Endothelial cell of umbilical vein (primary cell): ENCODE measurements around the gene ARL3.

Experiments used
- CTCF ChIP-seq, 2 donors: IDR thresholded peaks; 1 replicate in 1 of 2; 2 replicates in 1 of 2; pipeline ENCODE4 v1.5.1; 2011; ENCODE audit warnings: low read length in 2 of 2, mild to moderate bottlenecking in 2 of 2, moderate library complexity in 2 of 2, control low read depth in 1 of 2, inconsistent platforms in 1 of 2, low read depth in 1 of 2; ENCODE audit not compliant: insufficient read depth in 1 of 2; ENCODE audit errors: extremely low read depth in 1 of 2
- EZH2 ChIP-seq: IDR thresholded peaks from 2 replicates; pipeline ENCODE4 v1.6.1; 2012; ENCODE audit warnings: borderline replicate concordance, low read depth, mild to moderate bottlenecking, moderate library complexity, low read length, inconsistent platforms; ENCODE audit not compliant: severe bottlenecking
- GATA2 ChIP-seq: IDR thresholded peaks from 2 replicates; pipeline ENCODE4 v1.7.0; 2011; ENCODE audit warnings: low read depth, mild to moderate bottlenecking, moderate library complexity, mixed read lengths, low read length; ENCODE audit not compliant: insufficient read length, insufficient read depth
- JUN ChIP-seq: IDR thresholded peaks from 2 replicates; pipeline ENCODE4 v1.6.1; 2011; ENCODE audit warnings: borderline replicate concordance, low read depth; ENCODE audit not compliant: insufficient read length, insufficient read depth
- MAX ChIP-seq: IDR thresholded peaks from 2 replicates; pipeline ENCODE4 v1.6.1; 2011; ENCODE audit not compliant: insufficient read depth, insufficient read length
- POLR2A ChIP-seq: IDR thresholded peaks from 2 replicates; pipeline ENCODE4 v1.6.1; 2012; ENCODE audit warnings: low read depth, mild to moderate bottlenecking, control low read depth, low read length
- POLR2AphosphoS5 ChIP-seq: IDR thresholded peaks from 2 replicates; pipeline ENCODE4 v1.6.1; 2012; ENCODE audit warnings: low read depth, mild to moderate bottlenecking, control low read depth, low read length, moderate library complexity; ENCODE audit not compliant: insufficient read depth

GRCh38 chr10:102674566-102674965 lies 39.6 kb downstream of the ARL3 start:
- TF ChIP-seq POLR2AphosphoS5 (no peak), CTCF (IDR thresholded peaks at IDR 0.05; ENCODE audit: extremely low read depth in 1 of 2, insufficient read depth in 1 of 2, low read depth in 1 of 2, low read length in 2 of 2) (no peak), JUN (no peak), MAX (no peak), POLR2A (no peak), EZH2 (no peak), GATA2 (no peak)
